ENCODE measurements around the gene DNAJC9. TPM values are rescaled to one million over a fixed set of nuclear protein-coding genes. Genes with fewer than 3 reads are reported as not detected.

DNAJC9 gene
- total RNA-seq, 3 donors from 2014 or later (not counting 1 experiment from before 2014, with no cell fraction given): 14.1 to 19.0 (median 17.4) TPM

DNA sequence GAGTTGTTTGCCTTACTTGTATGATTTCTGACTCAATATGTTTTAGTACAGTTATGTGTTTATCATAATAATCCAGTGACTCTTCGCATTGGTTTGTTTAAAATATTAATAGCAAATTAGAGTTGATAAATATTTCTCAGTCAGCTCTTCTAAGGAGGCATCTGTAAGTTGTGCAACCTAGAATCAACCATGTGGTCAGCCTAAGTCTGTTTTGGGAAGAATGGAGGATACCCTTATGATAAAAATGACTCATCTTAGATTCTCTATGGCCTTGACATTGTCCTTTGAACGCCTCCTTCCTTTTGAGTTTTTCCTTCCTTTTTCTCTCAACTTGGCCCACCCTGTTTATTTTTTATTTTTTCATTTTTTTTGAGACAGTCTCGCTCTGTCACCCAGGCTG lies 18.8 kb downstream of the DNAJC9 start:
- TF ChIP-seq, protein P1, sequence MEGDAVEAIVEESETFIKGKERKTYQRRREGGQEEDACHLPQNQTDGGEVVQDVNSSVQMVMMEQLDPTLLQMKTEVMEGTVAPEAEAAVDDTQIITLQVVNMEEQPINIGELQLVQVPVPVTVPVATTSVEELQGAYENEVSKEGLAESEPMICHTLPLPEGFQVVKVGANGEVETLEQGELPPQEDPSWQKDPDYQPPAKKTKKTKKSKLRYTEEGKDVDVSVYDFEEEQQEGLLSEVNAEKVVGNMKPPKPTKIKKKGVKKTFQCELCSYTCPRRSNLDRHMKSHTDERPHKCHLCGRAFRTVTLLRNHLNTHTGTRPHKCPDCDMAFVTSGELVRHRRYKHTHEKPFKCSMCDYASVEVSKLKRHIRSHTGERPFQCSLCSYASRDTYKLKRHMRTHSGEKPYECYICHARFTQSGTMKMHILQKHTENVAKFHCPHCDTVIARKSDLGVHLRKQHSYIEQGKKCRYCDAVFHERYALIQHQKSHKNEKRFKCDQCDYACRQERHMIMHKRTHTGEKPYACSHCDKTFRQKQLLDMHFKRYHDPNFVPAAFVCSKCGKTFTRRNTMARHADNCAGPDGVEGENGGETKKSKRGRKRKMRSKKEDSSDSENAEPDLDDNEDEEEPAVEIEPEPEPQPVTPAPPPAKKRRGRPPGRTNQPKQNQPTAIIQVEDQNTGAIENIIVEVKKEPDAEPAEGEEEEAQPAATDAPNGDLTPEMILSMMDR (IDR thresholded peaks at IDR 0.05): no peak
- peaks cover 6% of the 10 kb centered on the region for H3K36me3 Mint-ChIP-seq
- H3K27ac ChIP-seq (ENCODE audit: low read length): no peak overlapping the region
- H3K27me3 ChIP-seq (ENCODE audit: control insufficient read depth, insufficient read depth, low read length): no peaks in the 10 kb centered on the region
- peaks cover 10% of the 10 kb centered on the region for H3K36me3 ChIP-seq (ENCODE audit: control insufficient read depth, insufficient read depth, low read length)
- H3K27ac Mint-ChIP-seq: no peak overlapping the region
- H3K9me3 Mint-ChIP-seq: no peaks in the 10 kb centered on the region
- 98% methylated on average over 3 of the region's 3 CpGs for WGBS (ENCODE audit: insufficient coverage)
- no peaks in the 10 kb centered on the region for H3K27me3 Mint-ChIP-seq (ENCODE audit: low read depth in 2 of 2)
- H3K4me3 Mint-ChIP-seq: no peak overlapping the region
- H3K4me3 ChIP-seq (ENCODE audit: low read length): no peak overlapping the region
- H3K4me1 Mint-ChIP-seq: no peaks in the 10 kb centered on the region
- H3K9me3 ChIP-seq (ENCODE audit: control insufficient read depth, insufficient read depth, low read length): no peaks in the 10 kb centered on the region
- DNase-seq (no peak), ATAC-seq (no peak)
- H3K4me1 ChIP-seq (ENCODE audit: control insufficient read depth, insufficient read depth, low read length): no peaks in the 10 kb centered on the region
- intact Hi-C loops (cut with micrococcal nuclease): no loop called here

DNA sequence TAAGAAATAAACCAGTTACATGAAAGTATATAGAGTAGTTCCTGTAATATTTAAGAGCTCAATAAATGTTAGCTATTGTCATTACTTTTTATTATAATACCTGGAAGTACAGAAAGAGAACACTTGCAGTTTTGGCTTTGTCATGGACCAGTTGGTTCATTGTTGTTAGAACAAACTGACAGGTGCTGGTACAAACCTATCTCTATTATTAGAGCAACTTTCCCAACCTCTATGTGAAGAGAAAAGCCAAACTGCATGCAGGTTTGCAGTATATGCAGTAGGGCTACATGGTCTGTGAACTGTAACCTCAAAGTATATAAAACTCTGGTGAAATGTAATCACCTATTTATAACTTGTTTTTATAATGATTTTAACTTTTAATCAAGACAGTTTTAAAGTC lies 20.4 kb downstream of the DNAJC9 start:
- H3K4me3 Mint-ChIP-seq: no peak overlapping the region
- Histone ChIP-seq H3K4me1 (ENCODE audit: control insufficient read depth, insufficient read depth, low read length) (no peaks in the 10 kb centered on the region), H3K9me3 (ENCODE audit: control insufficient read depth, insufficient read depth, low read length) (no peaks in the 10 kb centered on the region), H3K27ac (ENCODE audit: low read length) (no peak overlapping the region), H3K36me3 (ENCODE audit: control insufficient read depth, insufficient read depth, low read length) (peaks cover 6% of the 10 kb centered on the region), H3K4me3 (ENCODE audit: low read length) (no peak overlapping the region), H3K27me3 (ENCODE audit: control insufficient read depth, insufficient read depth, low read length) (no peaks in the 10 kb centered on the region)
- H3K4me1 Mint-ChIP-seq: no peaks in the 10 kb centered on the region
- no peaks in the 10 kb centered on the region for H3K9me3 Mint-ChIP-seq
- intact Hi-C loops (cut with micrococcal nuclease): no loop called here
- peaks cover 5% of the 10 kb centered on the region for H3K36me3 Mint-ChIP-seq
- no peaks in the 10 kb centered on the region for H3K27me3 Mint-ChIP-seq (ENCODE audit: low read depth in 2 of 2)
- no peak overlapping the region for H3K27ac Mint-ChIP-seq
- TF ChIP-seq, protein P1 (IDR thresholded peaks at IDR 0.05): no peak
- DNase-seq (no peak), ATAC-seq (no peak)

GRCh38 chr10:73225518-73225917 lies 21.5 kb downstream of the DNAJC9 start:
- no peaks in the 10 kb centered on the region for H3K9me3 Mint-ChIP-seq
- Histone ChIP-seq H3K36me3 (ENCODE audit: control insufficient read depth, insufficient read depth, low read length) (peaks cover 6% of the 10 kb centered on the region), H3K9me3 (ENCODE audit: control insufficient read depth, insufficient read depth, low read length) (no peaks in the 10 kb centered on the region), H3K4me1 (ENCODE audit: control insufficient read depth, insufficient read depth, low read length) (no peaks in the 10 kb centered on the region), H3K27me3 (ENCODE audit: control insufficient read depth, insufficient read depth, low read length) (no peaks in the 10 kb centered on the region), H3K27ac (ENCODE audit: low read length) (no peak overlapping the region), H3K4me3 (ENCODE audit: low read length) (no peak overlapping the region)
- no peak overlapping the region for H3K4me3 Mint-ChIP-seq
- H3K27me3 Mint-ChIP-seq (ENCODE audit: low read depth in 2 of 2): no peaks in the 10 kb centered on the region
- H3K4me1 Mint-ChIP-seq: no peaks in the 10 kb centered on the region
- TF ChIP-seq, protein P1 (IDR thresholded peaks at IDR 0.05): no peak
- intact Hi-C loops (cut with micrococcal nuclease): no loop called here
- DNase-seq (no peak), ATAC-seq (no peak)
- H3K27ac Mint-ChIP-seq: no peak overlapping the region
- H3K36me3 Mint-ChIP-seq: no peaks in the 10 kb centered on the region

GRCh38 chr10:73220989-73221388 lies 26.1 kb downstream of the DNAJC9 start:
- H3K27ac ChIP-seq (ENCODE audit: low read length): no peak overlapping the region
- no peak overlapping the region for H3K27ac Mint-ChIP-seq
- no peaks in the 10 kb centered on the region for H3K27me3 ChIP-seq (ENCODE audit: control insufficient read depth, insufficient read depth, low read length)
- no peak for ATAC-seq
- H3K36me3 Mint-ChIP-seq: peaks cover 11% of the 10 kb centered on the region
- H3K4me3 Mint-ChIP-seq: no peak overlapping the region
- no peaks in the 10 kb centered on the region for H3K4me1 Mint-ChIP-seq
- TF ChIP-seq, protein P1 (IDR thresholded peaks at IDR 0.05): no peak
- DNase-seq: no peak
- H3K9me3 ChIP-seq (ENCODE audit: control insufficient read depth, insufficient read depth, low read length): no peaks in the 10 kb centered on the region
- H3K4me3 ChIP-seq (ENCODE audit: low read length): no peak overlapping the region
- H3K9me3 Mint-ChIP-seq: no peaks in the 10 kb centered on the region
- H3K36me3 ChIP-seq (ENCODE audit: control insufficient read depth, insufficient read depth, low read length): peaks cover 15% of the 10 kb centered on the region
- H3K4me1 ChIP-seq (ENCODE audit: control insufficient read depth, insufficient read depth, low read length): no peaks in the 10 kb centered on the region
- WGBS (ENCODE audit: insufficient coverage): no CpG with 5 or more reads among the region's 1 CpG
- intact Hi-C loops (cut with micrococcal nuclease): no loop called here
- H3K27me3 Mint-ChIP-seq (ENCODE audit: low read depth in 2 of 2): no peaks in the 10 kb centered on the region

All from natural killer cell (primary cell).